SK-N-SH treated with all-trans-retinoic acid at 6 μM for 48 hours (cell line): ENCODE results near the gene FBXO31.
"Not testable (repeated sequence)": the region's sequence is repeated elsewhere in the genome, so short reads cannot be mapped to it uniquely, and the experiment has no call there.

Experiments
- ATAC-seq: fragments of 200-7000 bp; cut with Tn5 transposase; 3 replicates; pipeline ENCODE4 v1.9.1; 2020; ENCODE audit warnings: mild to moderate bottlenecking, moderate library complexity
- ARNTL ChIP-seq: fragments of 450-650 bp; formaldehyde crosslinking; IDR thresholded peaks from 2 replicates; pipeline ENCODE4 v1.5.0; 2020; ENCODE audit warnings: low read depth, mild to moderate bottlenecking, moderate library complexity, borderline replicate concordance
- BACH2 ChIP-seq: fragments of 250-450 bp; sonication (Bioruptor Pico); IDR thresholded peaks from 2 replicates; pipeline ENCODE4 v1.9.0; 2021; ENCODE audit warnings: mild to moderate bottlenecking, borderline replicate concordance
- CSDC2 ChIP-seq: fragments of 250-450 bp; sonication (Bioruptor Pico); IDR thresholded peaks from 2 replicates; pipeline ENCODE4 v1.5.0; 2020; ENCODE audit warnings: mild to moderate bottlenecking, moderate library complexity
- ESRRG ChIP-seq: fragments of 250-450 bp; sonication (Bioruptor Pico); IDR thresholded peaks from 2 replicates; pipeline ENCODE4 v1.6.1; 2021; ENCODE audit warnings: mild to moderate bottlenecking
- GLIS3 ChIP-seq: fragments of 250-450 bp; sonication (Bioruptor Pico); IDR thresholded peaks from 2 replicates; pipeline ENCODE4 v1.5.0; 2020; ENCODE audit warnings: mild to moderate bottlenecking, moderate library complexity
- ISL1 ChIP-seq: fragments of 250-450 bp; sonication (Bioruptor Pico); IDR thresholded peaks from 2 replicates; pipeline ENCODE4 v2.1.2; 2022; ENCODE audit warnings: mild to moderate bottlenecking, moderate library complexity
- OSR1 ChIP-seq: fragments of 250-450 bp; sonication (Bioruptor Pico); IDR thresholded peaks from 2 replicates; pipeline ENCODE4 v1.8.0; 2022; ENCODE audit warnings: moderate library complexity, mild to moderate bottlenecking, inconsistent platforms
- PPARA ChIP-seq: fragments of 250-450 bp; sonication (Bioruptor Pico); IDR thresholded peaks from 2 replicates; pipeline ENCODE4 v1.5.0; 2020; ENCODE audit warnings: mild to moderate bottlenecking, borderline replicate concordance
- RARB ChIP-seq: fragments of 250-450 bp; sonication (Bioruptor Pico); IDR thresholded peaks from 2 replicates; pipeline ENCODE4 v1.8.0; 2021; ENCODE audit warnings: mild to moderate bottlenecking, moderate library complexity
- SNAI2 ChIP-seq: fragments of 250-450 bp; sonication (Bioruptor Pico); IDR thresholded peaks from 2 replicates; pipeline ENCODE4 v1.5.0; 2020; ENCODE audit warnings: mild to moderate bottlenecking, moderate library complexity
- TCF4 ChIP-seq: fragments of 250-450 bp; sonication (Bioruptor Pico); IDR thresholded peaks from 2 replicates; pipeline ENCODE4 v1.8.0; 2021; ENCODE audit warnings: mild to moderate bottlenecking, moderate library complexity, borderline replicate concordance
- TOX ChIP-seq: fragments of 250-450 bp; sonication (Bioruptor Pico); IDR thresholded peaks from 2 replicates; pipeline ENCODE4 v1.8.0; 2021; ENCODE audit warnings: mild to moderate bottlenecking, moderate library complexity, borderline replicate concordance
- ZC3H10 ChIP-seq: fragments of 250-450 bp; sonication (Bioruptor Pico); IDR thresholded peaks from 2 replicates; pipeline ENCODE4 v1.5.1; 2021; ENCODE audit warnings: mild to moderate bottlenecking, moderate library complexity
- ZFP3 ChIP-seq: fragments of 250-450 bp; sonication (Bioruptor Pico); IDR thresholded peaks from 2 replicates; pipeline ENCODE4 v1.5.0; 2020; ENCODE audit warnings: mild to moderate bottlenecking, moderate library complexity
- ZFP30 ChIP-seq: fragments of 450-650 bp; formaldehyde crosslinking; IDR thresholded peaks from 2 replicates; pipeline ENCODE4 v1.5.0; 2022; ENCODE audit warnings: mild to moderate bottlenecking, moderate library complexity
- ZNF565 ChIP-seq: fragments of 450-650 bp; formaldehyde crosslinking; conservative IDR thresholded peaks from 2 replicates; pipeline ENCODE4 v1.5.0; 2020; ENCODE audit warnings: low read depth, mild to moderate bottlenecking, moderate library complexity
- ZNF70 ChIP-seq: fragments of 450-650 bp; formaldehyde crosslinking; IDR thresholded peaks from 2 replicates; pipeline ENCODE4 v1.5.0; 2020; ENCODE audit warnings: mild to moderate bottlenecking, moderate library complexity
- ZNF8 ChIP-seq: fragments of 450-650 bp; formaldehyde crosslinking; IDR thresholded peaks from 2 replicates; pipeline ENCODE4 v1.5.0; 2020; ENCODE audit warnings: mild to moderate bottlenecking, moderate library complexity
- TF ChIP-seq, protein P1 (sequence below): fragments of 250-450 bp; sonication (Bioruptor Pico); IDR thresholded peaks from 2 replicates; pipeline ENCODE4 v1.5.1; 2021; ENCODE audit warnings: mild to moderate bottlenecking, moderate library complexity
- TF ChIP-seq, protein P2 (sequence below): fragments of 250-450 bp; sonication (Bioruptor Pico); IDR thresholded peaks from 2 replicates; pipeline ENCODE4 v1.8.0; 2020; ENCODE audit warnings: mild to moderate bottlenecking, moderate library complexity, borderline replicate concordance
- TF ChIP-seq, protein P3 (sequence below): fragments of 250-450 bp; sonication (Bioruptor Pico); IDR thresholded peaks from 2 replicates; pipeline ENCODE4 v1.5.1; 2020; ENCODE audit warnings: low read depth, mild to moderate bottlenecking, moderate library complexity
- TF ChIP-seq, protein P4 (sequence below): fragments of 250-450 bp; sonication (Bioruptor Pico); IDR thresholded peaks from 2 replicates; pipeline ENCODE4 v1.5.0; 2020; ENCODE audit warnings: mild to moderate bottlenecking, moderate library complexity

FBXO31 gene

DNA sequence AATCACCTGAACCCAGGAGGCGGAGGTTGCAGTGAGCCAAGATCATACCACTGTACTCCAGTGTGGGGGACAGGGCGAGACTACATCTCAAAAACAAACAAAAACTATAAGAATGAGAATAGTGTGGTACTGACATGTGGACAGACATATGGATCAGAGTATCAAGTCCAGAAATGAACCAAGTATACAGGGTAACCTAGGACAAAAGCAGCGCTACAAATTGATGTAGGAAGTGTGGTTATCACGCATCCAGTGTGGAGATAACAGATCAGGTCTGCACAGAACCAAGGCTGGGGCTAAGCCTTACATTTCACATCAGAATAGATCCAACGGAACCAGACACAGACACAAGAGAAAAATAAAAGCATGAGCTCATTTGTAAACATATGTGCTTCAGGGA lies 43.4 kb downstream of the FBXO31 start:
- no peak for ATAC-seq
- TF ChIP-seq SNAI2 (CRISPR knock-in tag) (no peak), ZNF70 (CRISPR knock-in tag) (no peak)
- TF ChIP-seq, protein P1, sequence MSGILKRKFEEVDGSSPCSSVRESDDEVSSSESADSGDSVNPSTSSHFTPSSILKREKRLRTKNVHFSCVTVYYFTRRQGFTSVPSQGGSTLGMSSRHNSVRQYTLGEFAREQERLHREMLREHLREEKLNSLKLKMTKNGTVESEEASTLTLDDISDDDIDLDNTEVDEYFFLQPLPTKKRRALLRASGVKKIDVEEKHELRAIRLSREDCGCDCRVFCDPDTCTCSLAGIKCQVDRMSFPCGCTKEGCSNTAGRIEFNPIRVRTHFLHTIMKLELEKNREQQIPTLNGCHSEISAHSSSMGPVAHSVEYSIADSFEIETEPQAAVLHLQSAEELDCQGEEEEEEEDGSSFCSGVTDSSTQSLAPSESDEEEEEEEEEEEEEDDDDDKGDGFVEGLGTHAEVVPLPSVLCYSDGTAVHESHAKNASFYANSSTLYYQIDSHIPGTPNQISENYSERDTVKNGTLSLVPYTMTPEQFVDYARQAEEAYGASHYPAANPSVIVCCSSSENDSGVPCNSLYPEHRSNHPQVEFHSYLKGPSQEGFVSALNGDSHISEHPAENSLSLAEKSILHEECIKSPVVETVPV (CRISPR knock-in tag): no peak

GRCh38 chr16:87339724-87340105 lies 43.9 kb downstream of the FBXO31 start:
- ATAC-seq: not testable (repeated sequence)

DNA sequence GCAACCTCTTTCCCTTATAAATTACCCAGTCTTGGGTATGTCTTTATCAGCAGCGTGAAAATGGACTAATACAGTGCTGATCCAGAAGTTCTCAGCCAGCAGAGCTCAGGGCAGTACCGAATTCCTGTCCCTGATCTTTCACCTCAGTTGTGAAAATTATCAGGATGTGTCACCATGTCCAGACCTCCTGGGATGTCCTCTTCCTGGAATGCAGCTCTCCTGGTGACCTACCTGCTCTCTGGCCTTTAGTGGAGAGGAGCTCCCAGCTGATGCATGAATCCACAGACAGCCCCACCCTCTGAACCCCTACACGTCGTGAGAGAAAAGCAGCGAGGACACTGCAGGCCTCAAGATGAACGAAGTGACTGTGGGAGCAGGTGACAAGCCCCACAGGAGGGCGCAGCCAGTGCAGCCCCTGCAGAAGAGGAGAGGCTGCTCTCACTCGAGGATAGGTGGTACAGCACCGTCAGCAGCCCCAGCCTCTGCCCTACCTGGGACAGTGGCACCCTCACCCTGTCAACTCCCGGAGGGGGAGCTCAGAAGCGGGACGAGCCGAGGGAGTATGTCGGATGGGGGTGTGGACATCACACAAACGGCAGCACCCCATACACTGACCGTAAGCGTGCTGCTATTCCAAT lies 44.4 kb downstream of the FBXO31 start:
- TF ChIP-seq, protein P2, sequence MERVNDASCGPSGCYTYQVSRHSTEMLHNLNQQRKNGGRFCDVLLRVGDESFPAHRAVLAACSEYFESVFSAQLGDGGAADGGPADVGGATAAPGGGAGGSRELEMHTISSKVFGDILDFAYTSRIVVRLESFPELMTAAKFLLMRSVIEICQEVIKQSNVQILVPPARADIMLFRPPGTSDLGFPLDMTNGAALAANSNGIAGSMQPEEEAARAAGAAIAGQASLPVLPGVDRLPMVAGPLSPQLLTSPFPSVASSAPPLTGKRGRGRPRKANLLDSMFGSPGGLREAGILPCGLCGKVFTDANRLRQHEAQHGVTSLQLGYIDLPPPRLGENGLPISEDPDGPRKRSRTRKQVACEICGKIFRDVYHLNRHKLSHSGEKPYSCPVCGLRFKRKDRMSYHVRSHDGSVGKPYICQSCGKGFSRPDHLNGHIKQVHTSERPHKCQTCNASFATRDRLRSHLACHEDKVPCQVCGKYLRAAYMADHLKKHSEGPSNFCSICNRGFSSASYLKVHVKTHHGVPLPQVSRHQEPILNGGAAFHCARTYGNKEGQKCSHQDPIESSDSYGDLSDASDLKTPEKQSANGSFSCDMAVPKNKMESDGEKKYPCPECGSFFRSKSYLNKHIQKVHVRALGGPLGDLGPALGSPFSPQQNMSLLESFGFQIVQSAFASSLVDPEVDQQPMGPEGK (CRISPR knock-in tag): no peak
- TF ChIP-seq ESRRG (CRISPR knock-in tag) (no peak), TOX (no peak), ZNF70 (CRISPR knock-in tag) (no peak), SNAI2 (CRISPR knock-in tag) (no peak), ZFP30 (CRISPR knock-in tag) (no peak), ZC3H10 (CRISPR knock-in tag) (no peak), PPARA (CRISPR knock-in tag) (no peak), TCF4 (CRISPR knock-in tag) (no peak)
- TF ChIP-seq, protein P3, sequence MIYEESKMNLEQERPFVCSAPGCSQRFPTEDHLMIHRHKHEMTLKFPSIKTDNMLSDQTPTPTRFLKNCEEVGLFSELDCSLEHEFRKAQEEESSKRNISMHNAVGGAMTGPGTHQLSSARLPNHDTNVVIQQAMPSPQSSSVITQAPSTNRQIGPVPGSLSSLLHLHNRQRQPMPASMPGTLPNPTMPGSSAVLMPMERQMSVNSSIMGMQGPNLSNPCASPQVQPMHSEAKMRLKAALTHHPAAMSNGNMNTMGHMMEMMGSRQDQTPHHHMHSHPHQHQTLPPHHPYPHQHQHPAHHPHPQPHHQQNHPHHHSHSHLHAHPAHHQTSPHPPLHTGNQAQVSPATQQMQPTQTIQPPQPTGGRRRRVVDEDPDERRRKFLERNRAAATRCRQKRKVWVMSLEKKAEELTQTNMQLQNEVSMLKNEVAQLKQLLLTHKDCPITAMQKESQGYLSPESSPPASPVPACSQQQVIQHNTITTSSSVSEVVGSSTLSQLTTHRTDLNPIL (CRISPR knock-in tag): no peak
- no peak for ATAC-seq

- no peak for ATAC-seq
- TF ChIP-seq GLIS3 (CRISPR knock-in tag): no peak
- TF ChIP-seq ZC3H10 (CRISPR knock-in tag): no peak
- TF ChIP-seq, protein P2 (CRISPR knock-in tag): no peak
- TF ChIP-seq ZFP30 (CRISPR knock-in tag): no peak
- no peak for TF ChIP-seq ZNF8
- no peak for TF ChIP-seq ESRRG (CRISPR knock-in tag)
- no peak for TF ChIP-seq TCF4 (CRISPR knock-in tag)
- no peak for TF ChIP-seq ZFP3
- no peak for TF ChIP-seq PPARA (CRISPR knock-in tag)
- TF ChIP-seq TOX: no peak
- no peak for TF ChIP-seq RARB (CRISPR knock-in tag)
- TF ChIP-seq, all 23 proteins: peak for 0
Measured at GRCh38 chr16:87338155-87338765, 45.3 kb downstream of the FBXO31 start.

DNA sequence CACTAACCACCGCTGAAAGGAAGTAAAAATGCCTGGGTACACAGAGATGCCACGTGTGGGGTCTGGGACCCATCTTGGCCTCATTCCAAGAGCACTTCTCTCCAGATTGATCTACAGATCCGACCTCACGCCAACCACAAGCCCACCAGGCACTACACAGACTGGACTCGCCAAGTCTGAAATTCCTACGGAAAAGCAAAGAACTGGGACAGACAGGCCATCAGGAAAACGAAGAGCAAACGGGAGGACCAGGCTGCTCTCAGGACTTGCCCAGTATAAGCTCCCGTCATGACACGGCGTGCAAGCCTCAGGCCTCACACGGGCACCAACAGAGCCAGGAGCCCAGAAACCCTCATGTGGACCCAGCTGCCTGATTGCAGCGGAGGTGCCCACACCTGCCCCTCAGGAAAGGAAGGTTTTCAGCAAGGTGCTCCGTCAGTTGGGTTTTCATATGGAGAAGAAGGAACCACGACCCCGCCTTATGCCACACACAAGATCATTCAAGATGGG lies 46.3 kb downstream of the FBXO31 start:
- no peak for ATAC-seq
- TF ChIP-seq CSDC2 (CRISPR knock-in tag) (no peak), ESRRG (CRISPR knock-in tag) (no peak), ISL1 (CRISPR knock-in tag) (no peak), RARB (CRISPR knock-in tag) (no peak), ARNTL (CRISPR knock-in tag) (no peak), GLIS3 (CRISPR knock-in tag) (no peak), ZFP30 (CRISPR knock-in tag) (no peak), TCF4 (CRISPR knock-in tag) (no peak), OSR1 (CRISPR knock-in tag) (no peak), ZNF565 (no peak), BACH2 (CRISPR knock-in tag) (no peak), ZNF8 (no peak)
- TF ChIP-seq, protein P4, sequence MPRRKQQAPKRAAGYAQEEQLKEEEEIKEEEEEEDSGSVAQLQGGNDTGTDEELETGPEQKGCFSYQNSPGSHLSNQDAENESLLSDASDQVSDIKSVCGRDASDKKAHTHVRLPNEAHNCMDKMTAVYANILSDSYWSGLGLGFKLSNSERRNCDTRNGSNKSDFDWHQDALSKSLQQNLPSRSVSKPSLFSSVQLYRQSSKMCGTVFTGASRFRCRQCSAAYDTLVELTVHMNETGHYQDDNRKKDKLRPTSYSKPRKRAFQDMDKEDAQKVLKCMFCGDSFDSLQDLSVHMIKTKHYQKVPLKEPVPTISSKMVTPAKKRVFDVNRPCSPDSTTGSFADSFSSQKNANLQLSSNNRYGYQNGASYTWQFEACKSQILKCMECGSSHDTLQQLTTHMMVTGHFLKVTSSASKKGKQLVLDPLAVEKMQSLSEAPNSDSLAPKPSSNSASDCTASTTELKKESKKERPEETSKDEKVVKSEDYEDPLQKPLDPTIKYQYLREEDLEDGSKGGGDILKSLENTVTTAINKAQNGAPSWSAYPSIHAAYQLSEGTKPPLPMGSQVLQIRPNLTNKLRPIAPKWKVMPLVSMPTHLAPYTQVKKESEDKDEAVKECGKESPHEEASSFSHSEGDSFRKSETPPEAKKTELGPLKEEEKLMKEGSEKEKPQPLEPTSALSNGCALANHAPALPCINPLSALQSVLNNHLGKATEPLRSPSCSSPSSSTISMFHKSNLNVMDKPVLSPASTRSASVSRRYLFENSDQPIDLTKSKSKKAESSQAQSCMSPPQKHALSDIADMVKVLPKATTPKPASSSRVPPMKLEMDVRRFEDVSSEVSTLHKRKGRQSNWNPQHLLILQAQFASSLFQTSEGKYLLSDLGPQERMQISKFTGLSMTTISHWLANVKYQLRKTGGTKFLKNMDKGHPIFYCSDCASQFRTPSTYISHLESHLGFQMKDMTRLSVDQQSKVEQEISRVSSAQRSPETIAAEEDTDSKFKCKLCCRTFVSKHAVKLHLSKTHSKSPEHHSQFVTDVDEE: no peak
- TF ChIP-seq, protein P3 (CRISPR knock-in tag): no peak
